Ishikawa (cell line): Measurements from ENCODE around the gene SMIM32.

Source experiments
- CEBPB ChIP-seq: IDR thresholded peaks from 2 replicates; pipeline ENCODE4 v1.6.1; 2012
- CREB1 ChIP-seq: IDR thresholded peaks from 2 replicates; pipeline ENCODE4 v1.6.1; 2012; ENCODE audit warnings: low read depth
- EGR1 ChIP-seq: IDR thresholded peaks from 2 replicates; pipeline ENCODE4 v1.6.1; 2012
- EP300 ChIP-seq: IDR thresholded peaks from 2 replicates; pipeline ENCODE4 v1.6.1; 2012; ENCODE audit warnings: borderline replicate concordance
- FOXM1 ChIP-seq: IDR thresholded peaks from 2 replicates; pipeline ENCODE4 v1.6.1; 2012; ENCODE audit warnings: low read depth, borderline replicate concordance
- NFIC ChIP-seq: IDR thresholded peaks from 2 replicates; pipeline ENCODE4 v1.6.1; 2012
- RAD21 ChIP-seq: IDR thresholded peaks from 2 replicates; pipeline ENCODE4 v1.6.1; 2012; ENCODE audit warnings: low read depth
- TAF1 ChIP-seq: IDR thresholded peaks from 2 replicates; pipeline ENCODE4 v1.6.1; 2012; ENCODE audit warnings: low read depth, mild to moderate bottlenecking
- TCF12 ChIP-seq: IDR thresholded peaks from 2 replicates; pipeline ENCODE4 v1.6.1; 2012; ENCODE audit warnings: low read depth
- TEAD4 ChIP-seq: IDR thresholded peaks from 2 replicates; pipeline ENCODE4 v1.6.1; 2012
- YY1 ChIP-seq: IDR thresholded peaks from 2 replicates; pipeline ENCODE4 v1.6.1; 2012; ENCODE audit warnings: low read depth
- ZBTB7A ChIP-seq: IDR thresholded peaks from 2 replicates; pipeline ENCODE4 v1.6.1; 2012; ENCODE audit warnings: low read depth
- TF ChIP-seq, protein P1 (sequence below): IDR thresholded peaks from 2 replicates; pipeline ENCODE4 v1.6.1; 2012
- TF ChIP-seq, protein P2 (sequence below): IDR thresholded peaks from 2 replicates; pipeline ENCODE4 v1.6.1; 2012; ENCODE audit warnings: low read depth, mild to moderate bottlenecking
- TF ChIP-seq, protein P3 (sequence below): IDR thresholded peaks from 2 replicates; pipeline ENCODE4 v1.6.1; 2012

SMIM32 gene

DNA sequence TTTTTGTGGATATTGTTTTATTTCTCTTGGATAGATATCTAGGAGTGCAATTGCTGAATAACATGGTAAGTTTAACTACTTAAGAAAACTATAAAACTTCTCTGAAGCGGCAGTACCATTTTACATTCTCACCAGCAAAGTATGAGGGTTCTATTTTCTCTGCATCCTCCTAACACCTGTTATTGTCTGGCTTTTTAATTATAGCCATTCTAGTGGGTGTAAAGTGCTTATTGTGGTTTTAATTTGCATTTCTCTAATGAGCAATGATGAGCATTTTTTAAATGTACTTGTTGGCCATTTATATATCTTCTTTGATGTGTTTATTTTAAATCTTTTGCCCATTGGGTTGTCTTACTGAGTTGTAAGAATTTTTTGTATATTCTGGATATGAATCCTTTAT lies 28.7 kb downstream of the SMIM32 start:
- TF ChIP-seq TAF1, result no peak
- TF ChIP-seq, protein P1, sequence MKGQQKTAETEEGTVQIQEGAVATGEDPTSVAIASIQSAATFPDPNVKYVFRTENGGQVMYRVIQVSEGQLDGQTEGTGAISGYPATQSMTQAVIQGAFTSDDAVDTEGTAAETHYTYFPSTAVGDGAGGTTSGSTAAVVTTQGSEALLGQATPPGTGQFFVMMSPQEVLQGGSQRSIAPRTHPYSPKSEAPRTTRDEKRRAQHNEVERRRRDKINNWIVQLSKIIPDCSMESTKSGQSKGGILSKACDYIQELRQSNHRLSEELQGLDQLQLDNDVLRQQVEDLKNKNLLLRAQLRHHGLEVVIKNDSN, result no peak
- no peak for TF ChIP-seq FOXM1
- TF ChIP-seq, protein P2, sequence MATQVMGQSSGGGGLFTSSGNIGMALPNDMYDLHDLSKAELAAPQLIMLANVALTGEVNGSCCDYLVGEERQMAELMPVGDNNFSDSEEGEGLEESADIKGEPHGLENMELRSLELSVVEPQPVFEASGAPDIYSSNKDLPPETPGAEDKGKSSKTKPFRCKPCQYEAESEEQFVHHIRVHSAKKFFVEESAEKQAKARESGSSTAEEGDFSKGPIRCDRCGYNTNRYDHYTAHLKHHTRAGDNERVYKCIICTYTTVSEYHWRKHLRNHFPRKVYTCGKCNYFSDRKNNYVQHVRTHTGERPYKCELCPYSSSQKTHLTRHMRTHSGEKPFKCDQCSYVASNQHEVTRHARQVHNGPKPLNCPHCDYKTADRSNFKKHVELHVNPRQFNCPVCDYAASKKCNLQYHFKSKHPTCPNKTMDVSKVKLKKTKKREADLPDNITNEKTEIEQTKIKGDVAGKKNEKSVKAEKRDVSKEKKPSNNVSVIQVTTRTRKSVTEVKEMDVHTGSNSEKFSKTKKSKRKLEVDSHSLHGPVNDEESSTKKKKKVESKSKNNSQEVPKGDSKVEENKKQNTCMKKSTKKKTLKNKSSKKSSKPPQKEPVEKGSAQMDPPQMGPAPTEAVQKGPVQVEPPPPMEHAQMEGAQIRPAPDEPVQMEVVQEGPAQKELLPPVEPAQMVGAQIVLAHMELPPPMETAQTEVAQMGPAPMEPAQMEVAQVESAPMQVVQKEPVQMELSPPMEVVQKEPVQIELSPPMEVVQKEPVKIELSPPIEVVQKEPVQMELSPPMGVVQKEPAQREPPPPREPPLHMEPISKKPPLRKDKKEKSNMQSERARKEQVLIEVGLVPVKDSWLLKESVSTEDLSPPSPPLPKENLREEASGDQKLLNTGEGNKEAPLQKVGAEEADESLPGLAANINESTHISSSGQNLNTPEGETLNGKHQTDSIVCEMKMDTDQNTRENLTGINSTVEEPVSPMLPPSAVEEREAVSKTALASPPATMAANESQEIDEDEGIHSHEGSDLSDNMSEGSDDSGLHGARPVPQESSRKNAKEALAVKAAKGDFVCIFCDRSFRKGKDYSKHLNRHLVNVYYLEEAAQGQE, result no peak
- no peak for TF ChIP-seq EGR1
- TF ChIP-seq CREB1, result no peak
- no peak for TF ChIP-seq ZBTB7A
- no peak for TF ChIP-seq NFIC
- TF ChIP-seq YY1, result no peak
- no peak for TF ChIP-seq TCF12

DNA sequence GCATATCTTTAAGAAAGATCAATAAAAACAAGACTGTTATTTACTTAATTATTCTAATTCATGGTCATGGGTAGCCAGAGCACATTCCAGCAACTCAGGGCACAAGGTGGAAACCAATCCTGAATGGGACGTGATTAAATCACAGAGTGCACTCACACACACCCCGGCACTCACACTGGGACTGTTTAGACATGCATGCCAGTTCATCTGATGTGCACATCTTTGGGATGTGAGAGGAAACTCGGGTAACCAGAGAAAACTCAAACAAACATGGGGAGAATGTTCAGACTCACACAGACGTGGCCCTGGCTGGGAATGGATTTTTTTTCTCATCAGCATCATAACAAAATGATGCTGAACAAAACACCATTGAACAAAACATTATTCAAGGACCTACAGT lies 31.0 kb downstream of the SMIM32 start:
- TF ChIP-seq, protein P1, result no peak
- TF ChIP-seq FOXM1 (no peak), TAF1 (no peak), CEBPB (no peak), NFIC (no peak), EGR1 (no peak), TCF12 (no peak), ZBTB7A (no peak), RAD21 (no peak), CREB1 (no peak), EP300 (no peak)

DNA sequence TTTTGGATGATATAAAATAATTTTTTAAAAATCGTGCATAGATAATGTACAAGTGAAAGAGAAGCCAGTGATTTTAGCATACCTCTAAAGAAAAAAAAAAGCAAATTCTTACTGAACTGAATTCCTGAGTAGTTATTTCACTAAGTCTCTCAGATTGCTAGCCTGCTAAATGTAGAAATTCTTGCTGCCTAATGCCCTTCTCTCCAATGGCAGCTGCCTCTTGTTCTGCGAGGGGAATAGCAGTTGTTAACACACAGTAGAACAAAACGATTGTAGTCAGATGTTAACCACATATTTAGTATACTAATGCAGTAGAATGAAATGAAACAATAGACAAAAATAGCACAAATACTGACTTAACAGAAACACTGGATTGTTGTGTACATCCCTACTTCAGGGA lies 33.5 kb downstream of the SMIM32 start:
- TF ChIP-seq, protein P1, result no peak
- TF ChIP-seq TCF12 (no peak), RAD21 (no peak), TAF1 (no peak), EP300 (no peak), NFIC (no peak), YY1 (no peak), FOXM1 (no peak), CEBPB (no peak), TEAD4 (no peak), ZBTB7A (no peak), EGR1 (no peak)
- TF ChIP-seq, protein P3, sequence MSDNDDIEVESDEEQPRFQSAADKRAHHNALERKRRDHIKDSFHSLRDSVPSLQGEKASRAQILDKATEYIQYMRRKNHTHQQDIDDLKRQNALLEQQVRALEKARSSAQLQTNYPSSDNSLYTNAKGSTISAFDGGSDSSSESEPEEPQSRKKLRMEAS, result no peak
- TF ChIP-seq, protein P2, result no peak

DNA sequence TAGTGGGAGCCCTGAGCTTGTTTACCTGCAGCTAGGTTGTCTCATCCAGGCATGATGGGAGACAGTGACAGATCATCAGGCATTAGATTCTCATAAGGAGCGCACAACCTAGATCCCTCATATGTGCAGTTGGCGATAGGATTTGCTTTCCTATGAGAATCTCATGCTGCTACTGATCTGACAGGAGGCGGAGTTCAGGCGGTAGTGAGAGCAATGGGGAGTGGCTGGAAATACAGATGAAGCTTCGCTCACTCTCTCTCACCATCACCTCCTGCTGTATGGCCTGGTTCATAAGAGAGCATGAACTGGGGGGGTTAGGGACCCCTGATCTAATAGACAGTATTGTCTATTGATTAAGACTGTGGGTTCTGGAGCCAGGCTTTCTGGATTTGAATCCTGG lies 35.4 kb downstream of the SMIM32 start:
- TF ChIP-seq TCF12, result no peak
- TF ChIP-seq, protein P1, result no peak
- no peak for TF ChIP-seq CEBPB
- no peak for TF ChIP-seq FOXM1
- TF ChIP-seq, protein P3, result no peak
- no peak for TF ChIP-seq CREB1
- TF ChIP-seq ZBTB7A, result no peak
- no peak for TF ChIP-seq RAD21
- TF ChIP-seq EGR1, result no peak
- no peak for TF ChIP-seq EP300
- TF ChIP-seq, protein P2, result no peak
- TF ChIP-seq NFIC, result no peak
